Right renal pelvis (tissue), 4 donors: ENCODE results near the gene HACD1. TPM values are rescaled to one million over a fixed set of nuclear protein-coding genes. Genes with fewer than 3 reads are reported as not detected.
"Not testable (repeated sequence)": the region's sequence is repeated elsewhere in the genome, so short reads cannot be mapped to it uniquely, and the experiment has no call there.

Experiments used
- DNase-seq, 4 donors: peaks; one replicate each; pipeline ENCODE4 v3.0.0-alpha.2; 2013; ENCODE audit warnings: low read depth in 4 of 4, low spot score in 3 of 4, missing footprints in 1 of 4
- polyA plus RNA-seq, 4 donors: library from polyadenylated mRNA; unstranded; fragments of 120-200 nt; gene quantifications; one replicate each; pipeline ENCODE4 v1.2.1, GENCODE V29; 2013; ENCODE audit not compliant: insufficient read length in 4 of 4

HACD1 gene
- polyA plus RNA-seq, 4 donors = 13.5 to 16.8 (median 14.7) TPM

- not testable (repeated sequence) for DNase-seq
Observed at GRCh38 chr10:17587321-17587720, 29.9 kb downstream of the HACD1 start.

- DNase-seq = no peak
Observed at GRCh38 chr10:17586821-17587234, 30.3 kb downstream of the HACD1 start.

GRCh38 chr10:17585016-17585415 is 32.2 kb downstream of the HACD1 start:
- DNase-seq = no peak

GRCh38 chr10:17580885-17581284 is 36.3 kb downstream of the HACD1 start:
- DNase-seq = no peak

- no peak for DNase-seq
Observed at GRCh38 chr10:17578603-17579002, 38.6 kb downstream of the HACD1 start.

GRCh38 chr10:17576768-17577167 is 40.4 kb downstream of the HACD1 start:
- no peak for DNase-seq

- no peak for DNase-seq
Observed at GRCh38 chr10:17564911-17565310, 52.3 kb downstream of the HACD1 start.

- DNase-seq = no peak
Observed at GRCh38 chr10:17563452-17563851, 53.7 kb downstream of the HACD1 start.

- peak in 1 of 4 donors; percentile 38 for DNase-seq
Observed at GRCh38 chr10:17562614-17563013, 54.6 kb downstream of the HACD1 start.

GRCh38 chr10:17561111-17561510 is 56.1 kb downstream of the HACD1 start:
- no peak for DNase-seq

GRCh38 chr10:17557459-17557858 is 59.7 kb downstream of the HACD1 start:
- no peak for DNase-seq

GRCh38 chr10:17548770-17549169 is 68.4 kb downstream of the HACD1 start:
- DNase-seq = peak in 3 of 4 donors; percentile 33 to 46 (median 45)

GRCh38 chr10:17548162-17548561 is 69.0 kb downstream of the HACD1 start:
- DNase-seq = peak in 1 of 4 donors; percentile 8

GRCh38 chr10:17547060-17547459 is 70.1 kb downstream of the HACD1 start:
- DNase-seq = no peak

- DNase-seq = no peak
Observed at GRCh38 chr10:17544465-17544864, 72.7 kb downstream of the HACD1 start.

Other genes with a start within 250 kb of the HACD1 start
- 1 to 10 TPM; 1.2 to 1.8 (median 1.4) TPM for gene ST8SIA6, start 162.8 kb downstream of the HACD1 start, polyA plus RNA-seq
- 10 to 100 TPM; 28.2 to 36.7 (median 34.4) TPM for gene STAM, start 26.8 kb upstream of the HACD1 start, polyA plus RNA-seq
- gene TMEM236, start 134.8 kb upstream of the HACD1 start, polyA plus RNA-seq = under 1 TPM; 0.14 to 0.31 (median 0.28) TPM
- 10 to 100 TPM in 3 of 4 donors, 1 to 10 TPM in 1; 9.2 to 12.4 (median 11.2) TPM for gene MRC1, start 192.0 kb upstream of the HACD1 start, polyA plus RNA-seq